HepG2 (cell line): ENCODE measurements around the gene NIPAL3.

Source experiments
- E2F1 ChIP-seq: sonication (generic); formaldehyde crosslinking; IDR thresholded peaks from 2 replicates; pipeline ENCODE4 v1.5.0; 2020; ENCODE audit warnings: missing genetic modification reagents
- ZNF672 ChIP-seq: sonication (generic); formaldehyde crosslinking; IDR thresholded peaks from 2 replicates; pipeline ENCODE4 v1.8.1; 2022; ENCODE audit warnings: missing genetic modification reagents
- TF ChIP-seq, protein P1 (sequence below): sonication (generic); formaldehyde crosslinking; IDR thresholded peaks from 2 replicates; pipeline ENCODE4 v1.5.0; 2020; ENCODE audit warnings: mild to moderate bottlenecking, missing genetic modification reagents, moderate library complexity

GRCh38 chr1:24465638-24466037 lies 50.0 kb downstream of the NIPAL3 start:
- TF ChIP-seq E2F1 (no peak), ZNF672 (no peak)
- TF ChIP-seq, protein P1, sequence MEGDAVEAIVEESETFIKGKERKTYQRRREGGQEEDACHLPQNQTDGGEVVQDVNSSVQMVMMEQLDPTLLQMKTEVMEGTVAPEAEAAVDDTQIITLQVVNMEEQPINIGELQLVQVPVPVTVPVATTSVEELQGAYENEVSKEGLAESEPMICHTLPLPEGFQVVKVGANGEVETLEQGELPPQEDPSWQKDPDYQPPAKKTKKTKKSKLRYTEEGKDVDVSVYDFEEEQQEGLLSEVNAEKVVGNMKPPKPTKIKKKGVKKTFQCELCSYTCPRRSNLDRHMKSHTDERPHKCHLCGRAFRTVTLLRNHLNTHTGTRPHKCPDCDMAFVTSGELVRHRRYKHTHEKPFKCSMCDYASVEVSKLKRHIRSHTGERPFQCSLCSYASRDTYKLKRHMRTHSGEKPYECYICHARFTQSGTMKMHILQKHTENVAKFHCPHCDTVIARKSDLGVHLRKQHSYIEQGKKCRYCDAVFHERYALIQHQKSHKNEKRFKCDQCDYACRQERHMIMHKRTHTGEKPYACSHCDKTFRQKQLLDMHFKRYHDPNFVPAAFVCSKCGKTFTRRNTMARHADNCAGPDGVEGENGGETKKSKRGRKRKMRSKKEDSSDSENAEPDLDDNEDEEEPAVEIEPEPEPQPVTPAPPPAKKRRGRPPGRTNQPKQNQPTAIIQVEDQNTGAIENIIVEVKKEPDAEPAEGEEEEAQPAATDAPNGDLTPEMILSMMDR (CRISPR knock-in tag) = no peak
